ENCODE measurements around the gene ATP11B. TPM values are rescaled to one million over a fixed set of nuclear protein-coding genes. Genes with fewer than 3 reads are reported as not detected.
A peak's percentile ranks its signal among the peaks of the same experiment; 100 is the strongest.
"Not testable (repeated sequence)": the region's sequence is repeated elsewhere in the genome, so short reads cannot be mapped to it uniquely, and the experiment has no call there.

The ATP11B gene
- total RNA-seq, 1 experiment from 2014 or later, result 70.1 TPM

GRCh38 chr3:182795389-182795782 lies 2.1 kb downstream of the ATP11B start:
- DNase-seq (ENCODE audit: low spot score), result no peak
- H3K27ac ChIP-seq (ENCODE audit: low read depth, low read length, poor library complexity, severe bottlenecking), result peak overlapping the region; percentile 83
- no peaks in the 10 kb centered on the region for H3K9me3 ChIP-seq (ENCODE audit: low read depth, low read length, poor library complexity, severe bottlenecking)
- peak overlapping the region; percentile 73 for H3K4me3 ChIP-seq (ENCODE audit: low read depth, low read length, poor library complexity, severe bottlenecking)
- no TSS peak for BruUV-seq (replicated peaks)
- no peak for TF ChIP-seq EZH2 (IDR thresholded peaks at IDR 0.05; ENCODE audit: borderline replicate concordance, low read depth, low read length, poor library complexity, severe bottlenecking)
- H3K4me1 ChIP-seq (ENCODE audit: insufficient read depth, low read length, poor library complexity, severe bottlenecking), result peaks cover 13% of the 10 kb centered on the region
- H3K36me3 ChIP-seq (ENCODE audit: insufficient read depth, low read length, poor library complexity, severe bottlenecking), result no peaks in the 10 kb centered on the region
- CTCF ChIA-PET, result interaction anchor here (1.0 kb wide), 1 partner anchor 81 kb away, joined by 6 read pairs; no protein-coding TSS in a partner anchor
- POLR2A ChIA-PET (ENCODE audit: low non-redundant PET), result no interaction called here
- no peaks in the 10 kb centered on the region for H3K27me3 ChIP-seq (replicated peaks; ENCODE audit: insufficient read depth, low read depth, low read length, poor library complexity)
- intact Hi-C loops (cut with micrococcal nuclease; ENCODE audit: unreplicated experiment), result no loop called here

GRCh38 chr3:182796310-182796709 lies 3.0 kb downstream of the ATP11B start:
- Histone ChIP-seq H3K27ac (ENCODE audit: low read depth, low read length, poor library complexity, severe bottlenecking) (no peak overlapping the region), H3K27me3 (replicated peaks; ENCODE audit: insufficient read depth, low read depth, low read length, poor library complexity) (no peaks in the 10 kb centered on the region), H3K9me3 (ENCODE audit: low read depth, low read length, poor library complexity, severe bottlenecking) (no peaks in the 10 kb centered on the region), H3K4me1 (ENCODE audit: insufficient read depth, low read length, poor library complexity, severe bottlenecking) (peaks cover 13% of the 10 kb centered on the region), H3K36me3 (ENCODE audit: insufficient read depth, low read length, poor library complexity, severe bottlenecking) (no peaks in the 10 kb centered on the region), H3K4me3 (ENCODE audit: low read depth, low read length, poor library complexity, severe bottlenecking) (no peak overlapping the region)
- BruUV-seq (replicated peaks), result no TSS peak
- intact Hi-C loops (cut with micrococcal nuclease; ENCODE audit: unreplicated experiment), result no loop called here
- DNase-seq (ENCODE audit: low spot score), result no peak
- no peak for TF ChIP-seq EZH2 (IDR thresholded peaks at IDR 0.05; ENCODE audit: borderline replicate concordance, low read depth, low read length, poor library complexity, severe bottlenecking)
- TF ChIP-seq CTCF (conservative IDR thresholded peaks at IDR 0.05; ENCODE audit: low read depth, low read length), result no peak
- CTCF ChIA-PET, result no interaction called here
- POLR2A ChIA-PET (ENCODE audit: low non-redundant PET), result no interaction called here

GRCh38 chr3:182797876-182798275 lies 4.6 kb downstream of the ATP11B start:
- intact Hi-C loops (cut with micrococcal nuclease; ENCODE audit: unreplicated experiment), result no loop called here

GRCh38 chr3:182799143-182799542 lies 5.8 kb downstream of the ATP11B start:
- intact Hi-C loops (cut with micrococcal nuclease; ENCODE audit: unreplicated experiment); H3K27ac ChIP-seq (ENCODE audit: low read depth, low read length, poor library complexity, severe bottlenecking); POLR2A ChIA-PET (ENCODE audit: low non-redundant PET); H3K27me3 ChIP-seq (replicated peaks; ENCODE audit: insufficient read depth, low read depth, low read length, poor library complexity); DNase-seq (ENCODE audit: low spot score); CTCF ChIA-PET; H3K4me3 ChIP-seq (ENCODE audit: low read depth, low read length, poor library complexity, severe bottlenecking); BruUV-seq (replicated peaks); H3K36me3 ChIP-seq (ENCODE audit: insufficient read depth, low read length, poor library complexity, severe bottlenecking); H3K9me3 ChIP-seq (ENCODE audit: low read depth, low read length, poor library complexity, severe bottlenecking): not testable (repeated sequence)
- peaks cover 23% of the 10 kb centered on the region for H3K4me1 ChIP-seq (ENCODE audit: insufficient read depth, low read length, poor library complexity, severe bottlenecking)

More at GRCh38 chr3:182797876-182798275, 4.6 kb downstream of the ATP11B start:
- H3K36me3 ChIP-seq (ENCODE audit: insufficient read depth, low read length, poor library complexity, severe bottlenecking), result no peaks in the 10 kb centered on the region
- no peaks in the 10 kb centered on the region for H3K27me3 ChIP-seq (replicated peaks; ENCODE audit: insufficient read depth, low read depth, low read length, poor library complexity)
- DNase-seq (ENCODE audit: low spot score), result no peak
- POLR2A ChIA-PET (ENCODE audit: low non-redundant PET), result no interaction called here
- BruUV-seq (replicated peaks), result no TSS peak
- peaks cover 19% of the 10 kb centered on the region for H3K4me1 ChIP-seq (ENCODE audit: insufficient read depth, low read length, poor library complexity, severe bottlenecking)
- TF ChIP-seq EZH2 (IDR thresholded peaks at IDR 0.05; ENCODE audit: borderline replicate concordance, low read depth, low read length, poor library complexity, severe bottlenecking), result no peak
- no peak for TF ChIP-seq CTCF (conservative IDR thresholded peaks at IDR 0.05; ENCODE audit: low read depth, low read length)
- CTCF ChIA-PET, result no interaction called here
- no peak overlapping the region for H3K27ac ChIP-seq (ENCODE audit: low read depth, low read length, poor library complexity, severe bottlenecking)
- no peak overlapping the region for H3K4me3 ChIP-seq (ENCODE audit: low read depth, low read length, poor library complexity, severe bottlenecking)
- H3K9me3 ChIP-seq (ENCODE audit: low read depth, low read length, poor library complexity, severe bottlenecking), result no peaks in the 10 kb centered on the region

All from A673 (cell line).